Measurements from ENCODE around the gene FBXL17. TPM values are rescaled to one million over a fixed set of nuclear protein-coding genes. Genes with fewer than 3 reads are reported as not detected.

FBXL17 gene
- total RNA-seq, 1 donor from 2014 or later, result 17.5 TPM

DNA sequence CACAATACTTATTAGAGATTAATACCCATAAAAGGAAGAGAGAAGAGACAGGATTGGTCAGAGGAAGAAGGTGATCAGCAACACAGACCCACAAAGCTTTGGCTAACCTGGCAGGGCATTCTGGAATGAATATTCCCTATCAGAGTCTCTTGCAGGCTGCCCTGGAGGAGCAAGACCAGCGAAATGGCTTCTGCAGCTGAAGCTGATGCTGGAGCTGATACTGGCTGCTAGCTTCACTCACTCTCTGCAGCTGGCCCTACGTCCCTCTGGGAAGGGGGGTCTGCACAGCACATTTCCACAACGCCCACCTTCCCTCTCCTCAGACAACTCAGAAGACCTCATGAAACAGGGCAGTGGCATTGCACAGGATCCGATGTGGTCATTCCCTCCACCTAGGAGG, 541.3 kb downstream of the FBXL17 start:
- DNase-seq (no peak), ATAC-seq (no peak)
- Histone ChIP-seq H3K4me1 (no peaks in the 10 kb centered on the region), H3K27me3 (no peaks in the 10 kb centered on the region), H3K27ac (no peak overlapping the region), H3K4me3 (no peak overlapping the region), H3K9me3 (no peaks in the 10 kb centered on the region), H3K36me3 (no peaks in the 10 kb centered on the region)
- TF ChIP-seq, protein P1, sequence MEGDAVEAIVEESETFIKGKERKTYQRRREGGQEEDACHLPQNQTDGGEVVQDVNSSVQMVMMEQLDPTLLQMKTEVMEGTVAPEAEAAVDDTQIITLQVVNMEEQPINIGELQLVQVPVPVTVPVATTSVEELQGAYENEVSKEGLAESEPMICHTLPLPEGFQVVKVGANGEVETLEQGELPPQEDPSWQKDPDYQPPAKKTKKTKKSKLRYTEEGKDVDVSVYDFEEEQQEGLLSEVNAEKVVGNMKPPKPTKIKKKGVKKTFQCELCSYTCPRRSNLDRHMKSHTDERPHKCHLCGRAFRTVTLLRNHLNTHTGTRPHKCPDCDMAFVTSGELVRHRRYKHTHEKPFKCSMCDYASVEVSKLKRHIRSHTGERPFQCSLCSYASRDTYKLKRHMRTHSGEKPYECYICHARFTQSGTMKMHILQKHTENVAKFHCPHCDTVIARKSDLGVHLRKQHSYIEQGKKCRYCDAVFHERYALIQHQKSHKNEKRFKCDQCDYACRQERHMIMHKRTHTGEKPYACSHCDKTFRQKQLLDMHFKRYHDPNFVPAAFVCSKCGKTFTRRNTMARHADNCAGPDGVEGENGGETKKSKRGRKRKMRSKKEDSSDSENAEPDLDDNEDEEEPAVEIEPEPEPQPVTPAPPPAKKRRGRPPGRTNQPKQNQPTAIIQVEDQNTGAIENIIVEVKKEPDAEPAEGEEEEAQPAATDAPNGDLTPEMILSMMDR (IDR thresholded peaks at IDR 0.05), result no peak
- intact Hi-C loops (cut with DNase I), result no loop called here

DNA sequence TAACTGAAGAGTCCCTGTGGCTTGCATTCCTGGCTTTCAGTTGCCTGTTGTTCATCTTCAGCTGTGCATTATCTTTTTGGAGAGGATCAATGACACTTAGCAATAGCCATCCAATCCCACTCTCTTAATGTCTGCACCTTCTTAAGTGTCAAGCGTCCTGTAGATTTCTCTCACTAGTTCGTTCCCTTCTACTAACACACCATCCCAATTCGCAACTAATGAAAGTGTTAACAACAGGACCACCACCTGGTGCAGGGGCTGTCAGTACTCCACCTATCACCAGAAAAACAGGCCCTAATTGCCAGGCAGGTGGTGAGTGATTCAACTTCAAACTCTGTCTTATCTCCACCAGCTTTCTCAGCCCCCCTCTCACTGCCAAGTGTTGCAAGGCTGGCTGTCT, 541.7 kb downstream of the FBXL17 start:
- Histone ChIP-seq H3K4me1 (no peaks in the 10 kb centered on the region), H3K4me3 (no peak overlapping the region), H3K36me3 (no peaks in the 10 kb centered on the region), H3K9me3 (no peaks in the 10 kb centered on the region), H3K27ac (no peak overlapping the region), H3K27me3 (no peaks in the 10 kb centered on the region)
- ATAC-seq (no peak), DNase-seq (no peak)
- intact Hi-C loops (cut with DNase I), result no loop called here
- TF ChIP-seq, protein P1 (IDR thresholded peaks at IDR 0.05), result no peak

DNA sequence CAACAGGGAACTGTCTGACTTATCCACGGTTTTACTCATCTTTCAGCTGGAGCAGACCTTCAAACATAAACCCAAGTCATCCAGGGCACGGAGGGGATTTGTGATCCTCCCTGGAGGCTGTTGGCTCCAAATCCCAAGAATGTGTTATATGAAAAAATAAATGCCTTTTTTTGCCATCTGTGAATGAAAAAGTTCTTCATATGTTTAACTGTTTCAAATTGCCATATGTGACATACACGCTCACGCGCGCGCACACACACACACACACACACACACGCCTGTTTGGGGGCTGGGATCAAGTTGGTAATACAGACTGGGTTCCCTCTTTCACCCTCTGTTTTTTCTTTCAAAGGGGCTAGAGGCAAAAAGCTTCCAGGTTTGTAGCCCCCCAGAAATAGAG, 546.8 kb downstream of the FBXL17 start:
- H3K36me3 ChIP-seq, result no peaks in the 10 kb centered on the region
- TF ChIP-seq, protein P1 (IDR thresholded peaks at IDR 0.05), result no peak
- intact Hi-C loops (cut with DNase I), result no loop called here
- H3K27ac ChIP-seq, result no peak overlapping the region
- no peak for ATAC-seq
- H3K4me1 ChIP-seq, result no peaks in the 10 kb centered on the region
- no peak overlapping the region for H3K4me3 ChIP-seq
- H3K27me3 ChIP-seq, result no peaks in the 10 kb centered on the region
- H3K9me3 ChIP-seq, result no peaks in the 10 kb centered on the region
- DNase-seq, result no peak

DNA sequence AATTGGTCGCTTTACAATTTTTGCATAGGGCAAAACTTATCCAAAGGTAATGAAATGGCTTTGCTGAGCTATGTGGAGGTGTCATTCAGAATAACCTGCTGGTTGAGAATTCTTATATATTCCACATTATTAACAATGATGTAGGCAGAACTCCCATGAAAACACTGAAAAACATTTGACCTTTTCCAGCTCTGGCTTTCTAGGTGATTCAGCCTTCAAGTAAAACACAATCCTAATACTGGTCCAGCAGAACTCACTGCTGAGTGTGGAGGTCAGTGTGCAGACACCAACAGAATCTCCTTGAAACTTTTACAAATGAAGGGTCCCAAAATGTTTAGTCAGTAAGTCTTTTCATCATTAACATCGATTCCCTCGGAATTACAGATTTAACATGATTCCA, 549.2 kb downstream of the FBXL17 start:
- no peaks in the 10 kb centered on the region for H3K36me3 ChIP-seq
- no peak for DNase-seq
- no peak overlapping the region for H3K27ac ChIP-seq
- H3K4me1 ChIP-seq, result no peaks in the 10 kb centered on the region
- H3K4me3 ChIP-seq, result no peak overlapping the region
- intact Hi-C loops (cut with DNase I), result no loop called here
- ATAC-seq, result no peak
- H3K9me3 ChIP-seq, result no peaks in the 10 kb centered on the region
- TF ChIP-seq, protein P1 (IDR thresholded peaks at IDR 0.05), result no peak
- no peaks in the 10 kb centered on the region for H3K27me3 ChIP-seq

DNA sequence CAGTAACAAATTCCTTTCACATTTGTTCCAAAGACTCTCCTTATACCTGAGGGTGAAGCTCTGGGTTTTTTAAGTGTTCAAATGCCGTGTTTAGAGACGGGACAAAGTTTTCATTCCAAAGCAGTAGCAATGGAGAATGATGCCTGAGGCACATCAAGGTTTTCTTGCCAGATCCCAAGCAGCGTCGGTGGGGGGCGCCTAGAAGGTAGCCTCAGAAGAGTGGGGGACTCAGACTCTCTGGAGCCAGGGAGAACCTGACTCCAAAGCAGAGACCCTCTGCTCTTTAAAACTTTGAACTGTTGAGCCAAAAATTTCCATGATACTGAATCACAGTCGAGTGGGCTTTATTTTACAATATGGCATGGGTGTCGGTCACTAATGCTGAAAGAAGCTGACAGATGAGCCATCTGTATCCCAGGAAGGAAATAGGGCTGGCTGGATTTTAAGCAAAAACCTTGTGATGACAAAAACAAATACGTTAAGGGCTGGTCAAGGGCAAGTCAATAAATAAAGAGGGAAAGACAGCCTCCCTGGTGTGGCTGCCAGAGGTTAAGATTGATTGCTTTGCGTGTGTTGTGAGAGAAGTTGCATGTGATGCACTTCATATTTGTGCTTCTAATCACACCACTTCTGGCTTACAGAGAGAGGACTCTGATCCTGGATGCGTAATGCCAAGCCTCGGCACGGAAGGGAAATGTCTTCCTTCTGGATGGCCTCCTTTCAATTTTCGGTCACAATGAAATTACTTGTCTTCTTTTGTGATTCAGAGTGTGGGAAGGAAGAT, 550.1 kb downstream of the FBXL17 start:
- no peak for ATAC-seq

More for the DNA sequence above, 550.1 kb downstream of the FBXL17 start:
- TF ChIP-seq, protein P1 (IDR thresholded peaks at IDR 0.05), result no peak
- H3K9me3 ChIP-seq, result no peaks in the 10 kb centered on the region
- no peaks in the 10 kb centered on the region for H3K4me1 ChIP-seq
- H3K27ac ChIP-seq, result no peak overlapping the region
- intact Hi-C loops (cut with DNase I), result no loop called here
- no peak overlapping the region for H3K4me3 ChIP-seq
- H3K36me3 ChIP-seq, result no peaks in the 10 kb centered on the region
- H3K27me3 ChIP-seq, result no peaks in the 10 kb centered on the region
- DNase-seq, result no peak

All from upper lobe of right lung (tissue), 1 donor.